ENCODE data around the gene WDR46.

The WDR46 gene, protein sequence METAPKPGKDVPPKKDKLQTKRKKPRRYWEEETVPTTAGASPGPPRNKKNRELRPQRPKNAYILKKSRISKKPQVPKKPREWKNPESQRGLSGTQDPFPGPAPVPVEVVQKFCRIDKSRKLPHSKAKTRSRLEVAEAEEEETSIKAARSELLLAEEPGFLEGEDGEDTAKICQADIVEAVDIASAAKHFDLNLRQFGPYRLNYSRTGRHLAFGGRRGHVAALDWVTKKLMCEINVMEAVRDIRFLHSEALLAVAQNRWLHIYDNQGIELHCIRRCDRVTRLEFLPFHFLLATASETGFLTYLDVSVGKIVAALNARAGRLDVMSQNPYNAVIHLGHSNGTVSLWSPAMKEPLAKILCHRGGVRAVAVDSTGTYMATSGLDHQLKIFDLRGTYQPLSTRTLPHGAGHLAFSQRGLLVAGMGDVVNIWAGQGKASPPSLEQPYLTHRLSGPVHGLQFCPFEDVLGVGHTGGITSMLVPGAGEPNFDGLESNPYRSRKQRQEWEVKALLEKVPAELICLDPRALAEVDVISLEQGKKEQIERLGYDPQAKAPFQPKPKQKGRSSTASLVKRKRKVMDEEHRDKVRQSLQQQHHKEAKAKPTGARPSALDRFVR

DNA sequence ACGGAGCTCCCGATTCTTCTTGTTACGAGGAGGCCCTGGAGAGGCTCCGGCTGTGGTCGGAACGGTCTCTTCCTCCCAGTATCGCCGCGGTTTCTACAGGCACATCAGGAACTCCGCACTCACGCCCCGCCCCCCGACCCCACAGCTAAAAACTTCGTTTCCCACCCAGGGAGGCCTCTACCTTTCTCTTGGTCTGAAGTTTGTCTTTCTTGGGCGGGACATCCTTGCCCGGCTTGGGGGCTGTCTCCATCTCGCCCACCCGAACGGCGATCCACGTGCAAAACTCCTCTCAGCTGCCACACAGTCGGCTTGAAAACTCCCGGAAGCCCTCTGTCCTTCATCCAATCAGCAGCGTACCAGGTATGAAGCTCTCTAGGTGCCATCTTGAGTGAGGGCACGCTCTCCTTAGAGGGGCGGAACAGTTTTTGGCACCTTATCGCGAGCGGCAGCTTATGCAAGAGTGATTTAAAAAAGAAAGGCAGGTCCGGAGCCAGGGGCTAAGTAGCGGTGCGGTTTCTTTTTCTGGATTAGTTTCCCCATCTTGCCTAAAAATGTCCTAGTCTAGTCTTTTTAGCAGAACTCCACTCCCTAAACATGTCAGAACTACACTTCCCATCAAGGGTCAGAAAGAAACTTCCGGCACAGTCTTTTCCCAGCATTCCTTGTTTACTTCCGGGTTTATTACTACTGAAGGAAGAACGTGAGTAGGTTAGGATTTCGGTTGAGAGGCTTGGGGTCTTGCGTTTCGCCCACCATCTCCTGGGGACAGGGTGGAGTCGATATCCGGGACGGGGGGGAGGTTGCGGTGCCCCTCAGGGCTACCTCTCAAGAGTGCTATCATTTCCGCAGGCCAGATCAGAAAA lies at the start of gene WDR46, which contains the start of gene PFDN6:
TSS of gene WDR46 (minus strand) at position 319 of the 863 bp plus-strand sequence. CDS start at position 250, 69 bp downstream.
TSS of gene PFDN6 (plus strand) at position 681 of the 863 bp plus-strand sequence. CDS start 256 bp downstream, outside the sequence.
- DNase-seq: peak; percentile 98

DNA sequence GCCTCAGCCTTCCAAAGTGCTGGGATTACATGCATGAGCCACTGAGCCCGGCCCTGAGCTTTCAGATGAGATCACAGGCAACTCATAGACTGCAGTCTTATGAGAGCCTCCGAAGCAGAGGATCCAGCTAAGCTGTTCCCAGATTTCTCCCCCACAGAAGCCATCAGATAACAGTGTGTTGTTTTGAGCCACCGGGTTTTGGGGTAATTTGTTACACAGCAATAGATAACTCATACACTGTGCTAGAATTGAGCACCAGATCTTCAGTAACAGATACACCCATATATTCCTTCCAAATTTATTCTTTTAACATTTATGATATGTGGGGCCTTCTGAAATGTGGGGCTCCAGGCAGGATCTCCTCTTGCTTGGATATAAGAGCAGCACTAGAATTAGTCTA lies 47.5 kb upstream of the WDR46 start:
- no peak for DNase-seq

- DNase-seq: no peak
These were observed 46.9 kb upstream of the WDR46 start for GRCh38 chr6:33335916-33336315.

DNA sequence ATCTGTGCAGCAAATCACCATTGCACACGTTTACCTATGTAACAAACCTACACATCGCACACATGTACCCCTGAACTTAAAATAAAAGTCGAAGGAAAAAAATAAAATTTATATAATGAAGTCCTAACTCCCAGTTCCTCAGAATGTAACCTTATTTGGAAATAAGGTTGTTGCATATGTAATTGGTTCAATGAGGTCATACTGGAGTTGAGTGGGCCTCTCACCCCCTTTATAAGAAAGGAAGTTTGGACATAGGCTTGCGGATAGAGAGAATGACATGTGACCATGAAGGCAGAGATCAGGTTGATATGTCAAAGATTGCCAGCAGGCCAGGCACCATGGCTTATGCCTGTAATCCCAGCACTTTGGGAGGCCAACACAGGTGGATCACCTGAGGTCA lies 44.6 kb upstream of the WDR46 start:
- DNase-seq: no peak

GRCh38 chr6:33330736-33331135 lies 41.7 kb upstream of the WDR46 start:
- no peak for DNase-seq

- no peak for DNase-seq
These were observed 40.0 kb upstream of the WDR46 start for GRCh38 chr6:33329058-33329457.

DNA sequence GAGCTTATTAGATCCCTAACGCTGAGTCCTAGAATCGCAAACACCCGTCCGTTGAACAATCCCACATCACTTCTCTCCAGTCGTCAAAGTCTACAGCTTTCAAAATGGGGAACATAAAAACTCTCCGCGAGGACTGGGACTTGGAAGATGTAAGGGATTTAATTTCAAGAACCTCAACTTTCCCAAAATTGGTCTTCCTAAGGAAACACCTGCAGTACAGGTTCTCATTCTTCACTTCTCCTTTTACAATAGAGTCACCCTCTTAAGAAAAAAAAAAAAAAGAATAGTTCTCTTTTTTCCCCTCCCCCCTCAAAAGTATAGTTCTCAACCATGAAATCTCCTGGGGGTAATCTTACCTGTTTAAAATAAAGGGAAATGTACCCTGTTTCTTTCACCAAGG lies 35.1 kb upstream of the WDR46 start:
- DNase-seq: no peak

- no peak for DNase-seq
These were observed 34.5 kb upstream of the WDR46 start for GRCh38 chr6:33323623-33323948.

GRCh38 chr6:33321227-33321626 lies 32.2 kb upstream of the WDR46 start:
- no peak for DNase-seq

- peak; percentile 69 for DNase-seq
These were observed 31.5 kb upstream of the WDR46 start for GRCh38 chr6:33320315-33321181.

DNA sequence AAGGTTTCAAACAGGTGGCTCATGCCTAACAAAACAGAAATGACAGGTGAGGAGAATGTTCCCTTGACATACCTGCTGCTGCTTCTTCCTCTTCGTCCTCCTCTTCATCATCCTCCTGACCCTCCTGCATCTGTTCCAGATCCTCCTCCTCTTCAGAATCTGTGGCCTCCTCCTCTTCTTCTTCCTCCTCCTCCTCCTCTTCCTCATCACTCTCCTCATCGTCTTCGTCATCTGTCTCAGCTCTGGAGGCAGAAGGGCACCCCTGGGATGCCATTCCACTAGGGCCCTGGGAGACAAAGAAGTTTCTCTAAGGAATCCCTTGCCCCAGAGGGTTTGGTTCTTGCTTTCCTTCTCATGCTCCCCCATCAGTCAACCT lies 30.9 kb upstream of the WDR46 start:
- no peak for DNase-seq

- DNase-seq: no peak
These were observed 29.5 kb upstream of the WDR46 start for GRCh38 chr6:33318426-33319073.

- peak; percentile 96 for DNase-seq
These were observed 28.8 kb upstream of the WDR46 start, which contains the start of gene ZBTB22 for GRCh38 chr6:33317669-33318425. TSS of gene ZBTB22 (minus strand) at chr6:33317744. CDS start at chr6:33316916, 828 bp downstream.

DNA sequence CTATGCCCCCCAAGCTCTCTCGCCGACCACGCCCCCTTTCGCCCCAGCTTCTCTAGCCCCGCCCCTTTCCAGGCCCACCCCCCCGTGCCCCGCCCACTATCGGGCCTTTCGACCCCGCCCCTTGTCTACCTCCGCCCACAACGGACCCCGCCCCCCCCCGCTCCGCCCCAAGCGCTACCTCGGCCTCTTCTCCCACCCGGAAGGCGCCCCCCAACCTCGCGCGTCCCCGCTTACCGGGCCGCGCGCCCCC lies 28.3 kb upstream of the WDR46 start:
- DNase-seq: no peak

DNA sequence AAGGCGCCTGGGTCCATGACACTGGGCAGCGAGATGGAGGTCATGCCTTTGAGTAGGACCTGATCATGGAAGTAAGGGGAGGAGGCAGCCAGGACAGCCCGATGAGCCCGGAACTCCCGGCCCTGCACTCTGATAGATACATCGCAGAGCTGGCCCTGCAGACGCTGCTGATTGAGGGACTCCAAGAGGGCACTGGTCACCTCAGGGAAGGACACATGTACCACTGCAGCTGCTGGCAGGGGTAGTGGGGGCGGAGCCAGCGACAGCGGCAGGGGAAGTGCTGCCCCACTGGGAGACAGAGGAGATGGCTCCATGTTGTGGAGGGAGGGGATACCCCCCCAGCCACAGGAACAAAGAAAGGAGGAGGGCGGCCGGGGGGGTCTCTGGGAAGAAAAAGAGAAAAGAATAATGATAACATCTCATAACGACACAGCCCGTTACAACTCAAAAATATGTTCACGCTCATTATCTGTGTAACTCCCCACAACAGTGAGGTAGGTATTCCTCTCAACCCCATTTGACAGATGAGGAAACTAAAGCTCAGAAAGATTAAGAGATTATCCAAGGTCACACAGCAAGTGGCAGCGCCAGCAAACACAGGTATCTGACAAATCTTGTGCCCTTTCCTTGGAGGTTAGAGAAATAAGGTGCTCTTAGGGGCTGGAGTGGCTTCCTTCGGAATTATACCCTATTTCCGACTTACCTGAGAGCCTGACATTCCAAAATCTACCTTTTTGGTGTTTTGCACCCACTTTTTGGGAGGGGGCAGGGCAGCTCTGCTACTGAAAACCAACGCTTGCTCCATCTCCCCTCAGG lies 27.8 kb upstream of the WDR46 start:
- DNase-seq: no peak

- DNase-seq: no peak
These were observed 27.0 kb upstream of the WDR46 start for GRCh38 chr6:33315793-33316602.

- DNase-seq: no peak
These were observed 26.1 kb upstream of the WDR46 start for GRCh38 chr6:33314943-33315792.

DNA sequence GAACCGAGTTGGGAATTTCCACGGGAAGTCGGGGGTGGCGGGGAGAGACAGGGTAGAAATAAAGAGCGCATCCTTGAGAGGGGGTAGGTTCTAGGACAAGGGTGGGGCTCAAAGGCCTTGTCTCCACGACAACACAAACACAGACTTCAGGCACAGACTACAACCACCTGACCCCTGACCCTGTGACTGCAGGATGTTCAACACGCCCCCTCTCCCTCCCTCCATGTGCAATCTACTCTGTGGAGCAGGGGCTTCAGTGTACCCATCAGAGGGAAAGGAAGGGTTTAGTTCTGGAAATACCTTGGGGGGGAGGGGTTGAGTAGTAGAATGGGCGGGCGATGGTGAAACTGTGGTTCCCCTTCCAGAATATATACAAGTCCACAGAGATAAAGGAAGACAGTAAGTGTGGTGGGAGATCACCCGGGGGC lies 25.5 kb upstream of the WDR46 start:
- DNase-seq: peak; percentile 86

Data from kidney glomerular epithelial cell (primary cell).